H9 (cell line): ENCODE measurements around the gene VGLL2. TPM values are rescaled to one million over a fixed set of nuclear protein-coding genes. Genes with fewer than 3 reads are reported as not detected.
A peak's percentile ranks its signal among the peaks of the same experiment; 100 is the strongest.

Experiments
- DNase-seq: peaks from one replicate; pipeline ENCODE4 v3.0.0-alpha.2; 2017
- H2AFZ ChIP-seq: one replicate; pipeline ENCODE4 v1.6.1; 2013; ENCODE audit warnings: mild to moderate bottlenecking, low read length, control low read depth, moderate library complexity
- H2AK5ac ChIP-seq: 2 replicates; pipeline ENCODE4 v1.6.1; 2013; ENCODE audit warnings: low read length, control low read depth, mixed read lengths; ENCODE audit not compliant: insufficient read length
- H2BK120ac ChIP-seq: one replicate; pipeline ENCODE4 v1.6.1; 2013; ENCODE audit warnings: low read depth, mild to moderate bottlenecking, low read length, control low read depth, inconsistent platforms; ENCODE audit not compliant: poor library complexity, severe bottlenecking
- H2BK12ac ChIP-seq: 2 replicates; pipeline ENCODE4 v1.6.1; 2013; ENCODE audit warnings: low read length, control low read depth, mixed read lengths, low read depth; ENCODE audit not compliant: insufficient read length
- H2BK15ac ChIP-seq: 2 replicates; pipeline ENCODE4 v1.6.1; 2013; ENCODE audit warnings: low read depth, low read length, control low read depth
- H2BK20ac ChIP-seq: one replicate; pipeline ENCODE4 v1.6.1; 2013; ENCODE audit warnings: low read depth, mild to moderate bottlenecking, low read length, control low read depth, inconsistent platforms; ENCODE audit not compliant: poor library complexity, severe bottlenecking
- H2BK5ac ChIP-seq: 2 replicates; pipeline ENCODE4 v1.6.1; 2013; ENCODE audit warnings: low read length, control low read depth, mixed read lengths; ENCODE audit not compliant: insufficient read length
- H3K14ac ChIP-seq: 2 replicates; pipeline ENCODE4 v1.6.1; 2013; ENCODE audit warnings: low read length, control low read depth; ENCODE audit not compliant: insufficient read depth
- H3K18ac ChIP-seq: 2 replicates; pipeline ENCODE4 v1.6.1; 2013; ENCODE audit warnings: low read depth, mild to moderate bottlenecking, mixed read lengths, low read length, control low read depth; ENCODE audit not compliant: insufficient read length
- H3K23ac ChIP-seq: 2 replicates; pipeline ENCODE4 v1.6.1; 2013; ENCODE audit warnings: low read length, control low read depth, mixed read lengths, low read depth; ENCODE audit not compliant: insufficient read length
- H3K23me2 ChIP-seq: 2 replicates; pipeline ENCODE4 v1.6.1; 2013; ENCODE audit warnings: low read depth, mild to moderate bottlenecking, mixed read lengths, low read length, control low read depth; ENCODE audit not compliant: insufficient read length, poor library complexity, severe bottlenecking
- H3K27ac ChIP-seq: 2 replicates; pipeline ENCODE4 v1.5.1; 2013; ENCODE audit warnings: low read length, control low read depth, mixed read lengths, low read depth; ENCODE audit not compliant: insufficient read length
- H3K27me3 ChIP-seq: 2 replicates; pipeline ENCODE4 v1.6.1; 2013; ENCODE audit warnings: low read length, control low read depth, inconsistent platforms; ENCODE audit not compliant: insufficient read depth
- H3K4ac ChIP-seq: 2 replicates; pipeline ENCODE4 v1.6.1; 2013; ENCODE audit warnings: low read depth, mild to moderate bottlenecking, control low read depth, inconsistent platforms, low read length, moderate library complexity
- H3K4me1 ChIP-seq: 2 replicates; pipeline ENCODE4 v1.6.1; 2013; ENCODE audit warnings: low read length, control low read depth, inconsistent platforms; ENCODE audit not compliant: insufficient read depth
- H3K4me2 ChIP-seq: 2 replicates; pipeline ENCODE4 v1.6.1; 2013; ENCODE audit warnings: low read length, control low read depth, mixed read lengths; ENCODE audit not compliant: insufficient read length, insufficient read depth
- H3K56ac ChIP-seq: 2 replicates; pipeline ENCODE4 v1.6.1; 2013; ENCODE audit warnings: low read depth, mild to moderate bottlenecking, mixed read lengths, low read length, control low read depth; ENCODE audit not compliant: insufficient read length
- H3K79me1 ChIP-seq: 2 replicates; pipeline ENCODE4 v1.6.1; 2013; ENCODE audit warnings: low read depth, mild to moderate bottlenecking, moderate library complexity, low read length, control low read depth, inconsistent platforms; ENCODE audit not compliant: insufficient read depth, poor library complexity, severe bottlenecking
- H3K79me2 ChIP-seq: 2 replicates; pipeline ENCODE4 v1.6.1; 2013; ENCODE audit warnings: low read length, control low read depth, inconsistent platforms; ENCODE audit not compliant: insufficient read depth
- H3K9ac ChIP-seq: 2 replicates; pipeline ENCODE4 v1.6.1; 2013; ENCODE audit warnings: low read length, control low read depth, mixed read lengths; ENCODE audit not compliant: insufficient read length; ENCODE audit errors: extremely low read depth
- H3K9me3 ChIP-seq: one replicate; pipeline ENCODE4 v1.6.1; 2013; ENCODE audit warnings: low read depth, low read length, inconsistent platforms; ENCODE audit not compliant: control insufficient read depth
- H3T11ph ChIP-seq: one replicate; pipeline ENCODE4 v1.6.1; 2013; ENCODE audit warnings: mild to moderate bottlenecking, low read length, control low read depth, inconsistent platforms
- H4K20me1 ChIP-seq: one replicate; pipeline ENCODE4 v1.6.1; 2013; ENCODE audit not compliant: control insufficient read depth, insufficient read length, insufficient read depth
- H4K5ac ChIP-seq: 2 replicates; pipeline ENCODE4 v1.6.1; 2013; ENCODE audit warnings: low read depth, mild to moderate bottlenecking, mixed read lengths, low read length, control low read depth; ENCODE audit not compliant: insufficient read length
- H4K8ac ChIP-seq: replicated peaks from 2 replicates; pipeline ENCODE4 v1.6.1; 2013; ENCODE audit warnings: low read length, control low read depth, mixed read lengths, low read depth; ENCODE audit not compliant: insufficient read length
- H4K91ac ChIP-seq: 2 replicates; pipeline ENCODE4 v1.6.1; 2013; ENCODE audit warnings: low read depth, mild to moderate bottlenecking, moderate library complexity, mixed read lengths, low read length, control low read depth; ENCODE audit not compliant: insufficient read length
- H3K27ac Mint-ChIP-seq, 3 experiments: 2 replicates in 2 of 3; 3 replicates in 1 of 3; pipeline ENCODE4 v1.8.0; 2020 to 2021; ENCODE audit warnings: mixed read lengths in 3 of 3, mild to moderate bottlenecking in 1 of 3, moderate library complexity in 1 of 3
- H3K27me3 Mint-ChIP-seq: 2 replicates; pipeline ENCODE4 v1.8.0; 2021; ENCODE audit warnings: low read depth, mild to moderate bottlenecking, moderate library complexity, mixed read lengths
- H3K36me3 Mint-ChIP-seq, 3 experiments: 2 replicates in 2 of 3; 3 replicates in 1 of 3; pipeline ENCODE4 v1.8.0; 2020 to 2021; ENCODE audit warnings: low read depth in 3 of 3, mixed read lengths in 3 of 3; ENCODE audit not compliant: insufficient read depth in 1 of 3
- H3K4me1 Mint-ChIP-seq, 2 experiments: 2 replicates each; pipeline ENCODE4 v1.8.0; 2020; ENCODE audit warnings: mixed read lengths in 2 of 2
- H3K4me3 Mint-ChIP-seq, 2 experiments: 2 replicates in 1 of 2; 3 replicates in 1 of 2; pipeline ENCODE4 v1.8.0; 2020 to 2021; ENCODE audit warnings: mild to moderate bottlenecking in 2 of 2, mixed read lengths in 2 of 2, moderate library complexity in 1 of 2
- H3K9me3 Mint-ChIP-seq, 2 experiments: 2 replicates in 1 of 2; 3 replicates in 1 of 2; pipeline ENCODE4 v1.8.0; 2020; ENCODE audit warnings: mild to moderate bottlenecking in 2 of 2, mixed read lengths in 2 of 2, moderate library complexity in 1 of 2
- WGBS: extraction: QIAGEN DNeasy Blood & Tissue Kit; methylation state at CpG from one replicate; pipeline ENCODE4 v1.1.7; 2013; ENCODE audit warnings: missing lambda C conversion rate, low lambda C conversion rate, mixed read lengths; ENCODE audit not compliant: insufficient read length; ENCODE audit errors: extremely low coverage; 5-methylcytosine and 5-hydroxymethylcytosine counted together
- total RNA-seq: library from RNA; stranded (reverse); gene quantifications from 2 replicates; pipeline ENCODE4 v1.2.1, GENCODE V29; 2021
- TF ChIP-seq, protein P1 (sequence below): fragments of 200-600 bp; sonication (generic); conservative IDR thresholded peaks from 3 replicates; pipeline ENCODE4 v1.8.0; 2021; ENCODE audit warnings: antibody characterized with exemption, mild to moderate bottlenecking

Gene VGLL2
- total RNA-seq, 1 experiment from 2014 or later, result not detected

DNA sequence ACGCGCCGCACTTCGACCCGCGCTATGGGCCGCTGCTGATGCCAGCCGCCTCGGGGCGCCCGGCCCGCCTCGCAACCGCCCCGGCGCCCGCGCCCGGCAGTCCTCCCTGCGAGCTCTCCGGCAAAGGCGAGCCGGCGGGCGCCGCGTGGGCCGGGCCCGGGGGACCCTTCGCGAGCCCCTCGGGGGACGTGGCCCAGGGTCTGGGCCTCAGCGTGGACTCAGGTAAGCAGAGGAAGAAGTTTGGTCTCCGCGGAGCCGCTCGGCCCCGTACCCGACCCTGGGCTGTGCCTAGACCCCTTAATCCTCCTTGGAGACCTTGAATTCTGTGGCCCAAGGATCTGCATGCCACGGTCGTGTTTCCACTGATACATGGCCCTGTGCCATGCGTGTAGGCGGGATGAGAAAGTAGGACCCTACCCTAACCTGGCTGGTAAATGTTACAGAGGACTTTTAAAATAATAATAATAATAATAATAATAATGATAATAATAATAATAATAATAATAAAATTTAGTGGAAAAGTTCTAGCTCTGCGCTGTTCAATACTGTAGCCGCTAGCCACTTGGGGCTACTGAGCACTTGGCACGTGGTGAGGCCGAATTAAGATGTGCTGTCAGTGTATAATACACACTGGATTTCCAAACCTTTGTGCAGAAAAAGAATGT, 5.6 kb downstream of the VGLL2 start:
- no peak overlapping the region for H3T11ph ChIP-seq
- no peak overlapping the region for H3K14ac ChIP-seq
- H2BK5ac ChIP-seq, result no peak overlapping the region
- peak overlapping the region; percentile 41 for H3K4me2 ChIP-seq
- no peaks in the 10 kb centered on the region for H3K79me1 ChIP-seq
- no peaks in the 10 kb centered on the region; a peak in 1 of 5 replicates for H3K9me3 Mint-ChIP-seq
- H2BK20ac ChIP-seq, result no peak overlapping the region
- no peak for DNase-seq
- H2BK12ac ChIP-seq, result no peak overlapping the region
- no peaks in the 10 kb centered on the region for H4K20me1 ChIP-seq
- H3K4me1 ChIP-seq, result no peaks in the 10 kb centered on the region
- no peak overlapping the region for H4K5ac ChIP-seq
- H4K8ac ChIP-seq, result no peak overlapping the region
- H3K27me3 ChIP-seq, result peaks cover 58% of the 10 kb centered on the region
- H3K18ac ChIP-seq, result no peak overlapping the region
- H3K4me1 Mint-ChIP-seq, result peaks cover 12 to 38% of the 10 kb centered on the region in 2 experiments
- peaks cover 4% of the 10 kb centered on the region for H3K23me2 ChIP-seq
- no peak overlapping the region for H3K4ac ChIP-seq
- no peak overlapping the region for H3K27ac Mint-ChIP-seq
- H3K56ac ChIP-seq, result no peak overlapping the region
- H3K27ac ChIP-seq, result no peak overlapping the region
- H3K4me3 Mint-ChIP-seq, result peak overlapping the region; percentile 57 to 78
- no peaks in the 10 kb centered on the region for H3K36me3 Mint-ChIP-seq
- no peak overlapping the region for H2BK120ac ChIP-seq
- no peak overlapping the region for H2AK5ac ChIP-seq
- no peak overlapping the region for H2AFZ ChIP-seq
- WGBS, result no CpG with 5 or more reads among the region's 48 CpGs
- TF ChIP-seq, protein P1, sequence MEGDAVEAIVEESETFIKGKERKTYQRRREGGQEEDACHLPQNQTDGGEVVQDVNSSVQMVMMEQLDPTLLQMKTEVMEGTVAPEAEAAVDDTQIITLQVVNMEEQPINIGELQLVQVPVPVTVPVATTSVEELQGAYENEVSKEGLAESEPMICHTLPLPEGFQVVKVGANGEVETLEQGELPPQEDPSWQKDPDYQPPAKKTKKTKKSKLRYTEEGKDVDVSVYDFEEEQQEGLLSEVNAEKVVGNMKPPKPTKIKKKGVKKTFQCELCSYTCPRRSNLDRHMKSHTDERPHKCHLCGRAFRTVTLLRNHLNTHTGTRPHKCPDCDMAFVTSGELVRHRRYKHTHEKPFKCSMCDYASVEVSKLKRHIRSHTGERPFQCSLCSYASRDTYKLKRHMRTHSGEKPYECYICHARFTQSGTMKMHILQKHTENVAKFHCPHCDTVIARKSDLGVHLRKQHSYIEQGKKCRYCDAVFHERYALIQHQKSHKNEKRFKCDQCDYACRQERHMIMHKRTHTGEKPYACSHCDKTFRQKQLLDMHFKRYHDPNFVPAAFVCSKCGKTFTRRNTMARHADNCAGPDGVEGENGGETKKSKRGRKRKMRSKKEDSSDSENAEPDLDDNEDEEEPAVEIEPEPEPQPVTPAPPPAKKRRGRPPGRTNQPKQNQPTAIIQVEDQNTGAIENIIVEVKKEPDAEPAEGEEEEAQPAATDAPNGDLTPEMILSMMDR, result no peak
- H3K23ac ChIP-seq, result no peak overlapping the region
- H3K9me3 ChIP-seq, result no peaks in the 10 kb centered on the region
- no peak overlapping the region for H3K9ac ChIP-seq
- H3K79me2 ChIP-seq, result no peaks in the 10 kb centered on the region
- H3K27me3 Mint-ChIP-seq, result peaks cover 96% of the 10 kb centered on the region
- H4K91ac ChIP-seq, result no peak overlapping the region
- H2BK15ac ChIP-seq, result no peak overlapping the region
